HUES64 (cell line): ENCODE data around the gene NPFF.
"Not testable (repeated sequence)": the region's sequence is repeated elsewhere in the genome, so short reads cannot be mapped to it uniquely, and the experiment has no call there.

Experiments
- H3K27ac ChIP-seq: 2 replicates; pipeline ENCODE4 v1.7.0; 2013; ENCODE audit warnings: low read depth, low read length, inconsistent platforms
- H3K27me3 ChIP-seq: 2 replicates; pipeline ENCODE4 v1.6.1; 2013; ENCODE audit warnings: mild to moderate bottlenecking, low read length; ENCODE audit not compliant: insufficient read depth
- H3K36me3 ChIP-seq: 2 replicates; pipeline ENCODE4 v1.6.1; 2013; ENCODE audit warnings: mild to moderate bottlenecking, low read length; ENCODE audit not compliant: insufficient read depth
- H3K4me1 ChIP-seq: 2 replicates; pipeline ENCODE4 v1.6.1; 2013; ENCODE audit warnings: mild to moderate bottlenecking, low read length, moderate library complexity; ENCODE audit not compliant: insufficient read depth
- H3K4me3 ChIP-seq: 2 replicates; pipeline ENCODE4 v1.5.1; 2013; ENCODE audit warnings: mild to moderate bottlenecking, low read length, moderate library complexity
- H3K9ac ChIP-seq: 2 replicates; pipeline ENCODE4 v1.6.1; 2013; ENCODE audit warnings: mild to moderate bottlenecking, low read depth, low read length
- H3K9me3 ChIP-seq: 2 replicates; pipeline ENCODE4 v1.6.1; 2013; ENCODE audit warnings: low read depth, low read length; ENCODE audit not compliant: insufficient read depth
- WGBS: fragments of 150-250, 120-280 bp; methylation state at CpG from one replicate; pipeline ENCODE4 v1.1.7; 2013; ENCODE audit warnings: missing lambda C conversion rate; 5-methylcytosine and 5-hydroxymethylcytosine counted together

The NPFF gene

DNA sequence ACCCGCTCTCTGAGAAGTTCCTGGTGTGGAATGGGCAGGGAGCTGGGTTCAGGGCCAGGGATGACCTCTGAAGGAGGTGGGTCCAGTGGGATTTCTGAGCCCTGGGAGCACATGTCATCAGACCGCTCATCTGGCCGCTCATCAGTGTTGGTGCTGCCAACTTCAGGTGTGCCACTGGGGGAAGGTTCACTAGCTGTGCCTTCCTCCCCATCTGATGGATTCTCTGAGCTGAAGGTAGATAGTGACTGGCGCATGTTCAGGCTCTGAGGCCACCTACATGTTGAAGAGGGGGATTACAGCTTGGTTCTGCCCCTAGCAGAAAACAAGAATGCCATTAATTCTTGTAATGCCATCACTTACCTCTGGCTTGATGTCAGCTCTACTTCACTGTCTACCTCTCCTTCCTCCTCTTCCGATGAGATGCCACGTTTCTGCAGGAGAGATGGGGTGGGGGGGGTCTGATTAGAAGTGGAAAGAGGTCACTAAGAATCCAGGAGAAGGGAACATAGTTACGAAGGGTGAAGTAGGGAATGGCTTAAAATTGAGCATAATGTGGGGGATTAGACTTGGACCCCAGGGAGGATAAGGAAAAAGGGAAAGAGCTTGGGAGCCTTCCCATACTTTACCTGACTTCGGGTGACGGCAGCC is 25.2 kb downstream of the NPFF start:
- H3K9me3 ChIP-seq, result no peaks in the 10 kb centered on the region
- peaks cover 11% of the 10 kb centered on the region; the same call in 1 of the 2 replicates for H3K4me1 ChIP-seq
- H3K27ac ChIP-seq, result peak overlapping the region; percentile 53; the same call in 1 of the 2 replicates
- WGBS, result 87% methylated on average over 9 of the region's 9 CpGs
- peaks cover 94% of the 10 kb centered on the region for H3K36me3 ChIP-seq
- no peak overlapping the region for H3K9ac ChIP-seq
- no peaks in the 10 kb centered on the region for H3K27me3 ChIP-seq
- no peak overlapping the region for H3K4me3 ChIP-seq

GRCh38 chr12:53481458-53481857 is 25.8 kb downstream of the NPFF start:
- H3K9me3 ChIP-seq, H3K27me3 ChIP-seq, H3K4me3 ChIP-seq, H3K9ac ChIP-seq: not testable (repeated sequence)
- H3K27ac ChIP-seq, result peak overlapping the region; percentile 27; the same call in 1 of the 2 replicates
- peaks cover 14% of the 10 kb centered on the region; the same call in 1 of the 2 replicates for H3K4me1 ChIP-seq
- peaks cover 96% of the 10 kb centered on the region for H3K36me3 ChIP-seq
- WGBS, result 92% methylated on average over 6 of the region's 6 CpGs

DNA sequence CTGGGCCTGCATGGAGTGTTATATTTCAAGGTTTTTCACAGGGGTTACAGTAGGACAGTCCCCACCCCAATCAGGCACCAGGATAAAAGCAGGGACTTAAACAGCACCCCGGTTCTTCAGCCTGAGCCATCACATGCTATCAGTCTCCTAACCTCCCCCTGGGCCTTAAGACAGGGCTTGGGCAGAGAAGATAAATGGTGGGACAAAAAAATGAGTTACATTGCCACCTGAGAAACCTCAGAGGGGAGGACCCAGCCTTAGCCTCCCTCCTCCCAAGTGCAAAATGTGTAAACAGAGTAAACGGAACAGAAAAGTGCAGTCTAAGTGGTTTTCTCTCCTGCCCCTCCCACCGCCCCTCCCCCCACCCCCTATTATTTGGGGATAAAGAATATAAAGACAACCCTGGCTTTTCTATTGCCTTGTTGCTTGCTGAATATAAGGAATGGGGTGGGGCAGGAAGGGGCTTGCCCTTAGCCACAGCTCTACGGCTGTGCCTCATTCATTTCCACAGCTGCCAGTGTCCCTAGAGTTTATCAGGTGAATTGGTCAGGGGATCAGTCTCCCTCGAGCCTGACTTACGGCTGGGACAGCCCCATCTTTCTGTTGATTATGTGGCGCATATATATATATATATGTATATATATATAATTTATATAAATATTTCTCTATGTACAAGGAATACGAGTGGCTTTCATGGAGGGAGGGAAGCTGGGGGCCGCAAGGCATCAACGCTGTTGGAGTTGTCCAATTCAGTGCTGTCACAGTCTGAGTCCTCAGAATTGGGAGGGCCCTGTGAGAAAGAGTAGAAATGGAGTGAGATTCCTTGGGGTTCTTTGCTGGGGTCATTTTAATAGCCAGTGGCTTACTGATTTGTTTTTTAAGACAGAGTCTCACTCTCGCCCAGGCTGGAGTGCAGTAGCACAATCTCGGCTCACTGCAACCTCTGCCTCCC is 26.5 kb downstream of the NPFF start:
- Histone ChIP-seq H3K27ac (no peak overlapping the region), H3K4me3 (no peak overlapping the region), H3K27me3 (no peaks in the 10 kb centered on the region), H3K36me3 (peaks cover 96% of the 10 kb centered on the region), H3K4me1 (peaks cover 17% of the 10 kb centered on the region; the same call in 1 of the 2 replicates), H3K9ac (no peak overlapping the region), H3K9me3 (no peaks in the 10 kb centered on the region)
- WGBS, result 95% methylated on average over 7 of the region's 12 CpGs

DNA sequence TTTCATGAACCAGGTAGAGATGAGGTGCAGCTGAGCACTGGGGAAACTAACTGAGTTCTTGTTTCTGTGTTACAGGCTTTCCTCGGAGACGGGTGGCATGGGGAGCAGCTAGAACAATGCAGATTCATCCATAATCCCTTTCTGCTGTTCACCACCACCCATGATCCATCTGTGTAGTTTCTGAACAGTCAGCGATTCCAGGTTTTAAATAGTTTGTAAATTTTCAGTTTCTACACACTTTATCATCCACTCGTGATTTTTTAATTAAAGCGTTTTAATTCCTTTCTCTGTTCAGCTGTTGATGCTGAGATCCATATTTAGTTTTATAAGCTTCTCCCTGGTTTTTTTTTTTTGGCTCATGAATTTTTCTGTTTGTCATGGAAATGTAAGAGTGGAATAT is 28.0 kb downstream of the NPFF start:
- Histone ChIP-seq H3K9ac (no peak overlapping the region), H3K27ac (0 out of 2 replicates have a peak overlapping the region, but pooled peaks have one; percentile 7), H3K27me3 (no peaks in the 10 kb centered on the region), H3K4me3 (no peak overlapping the region), H3K9me3 (no peaks in the 10 kb centered on the region), H3K36me3 (peaks cover 97% of the 10 kb centered on the region), H3K4me1 (peaks cover 17% of the 10 kb centered on the region; the same call in 1 of the 2 replicates)
- 95% methylated on average over 4 of the region's 5 CpGs for WGBS

- Histone ChIP-seq H3K36me3 (peaks cover 98% of the 10 kb centered on the region), H3K9ac (no peak overlapping the region), H3K27me3 (no peaks in the 10 kb centered on the region), H3K4me3 (no peak overlapping the region), H3K27ac (0 out of 2 replicates have a peak overlapping the region, but pooled peaks have one; percentile 7), H3K9me3 (no peaks in the 10 kb centered on the region), H3K4me1 (peaks cover 17% of the 10 kb centered on the region; the same call in 1 of the 2 replicates)
- WGBS, result 86% methylated on average over 1 of the region's 1 CpG
Measured at GRCh38 chr12:53478865-53479264, 28.4 kb downstream of the NPFF start.

DNA sequence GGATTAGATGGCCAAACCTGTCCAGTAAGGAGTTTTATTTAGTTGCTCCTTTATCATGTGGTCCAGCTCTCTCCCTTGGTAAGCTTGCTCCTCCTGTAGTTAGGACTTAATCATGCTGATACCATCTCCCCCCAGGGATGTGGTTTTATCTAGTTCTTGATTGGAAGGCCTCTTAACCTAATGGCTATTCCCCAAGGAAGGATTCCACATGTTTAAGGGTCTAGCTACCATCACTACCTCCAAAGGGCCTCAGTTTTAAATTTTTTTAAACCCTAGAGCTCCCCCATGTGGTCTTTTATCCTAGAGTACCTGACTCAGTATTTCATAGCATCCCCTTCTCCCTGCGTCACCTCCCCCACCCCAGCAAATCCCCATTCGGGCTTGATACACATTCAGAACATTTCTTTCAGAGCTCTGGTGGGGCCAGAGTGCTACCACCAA is 30.5 kb downstream of the NPFF start:
- Histone ChIP-seq H3K36me3 (peaks cover 98% of the 10 kb centered on the region), H3K4me3 (no peak overlapping the region), H3K27ac (no peak overlapping the region), H3K9ac (no peak overlapping the region), H3K9me3 (no peaks in the 10 kb centered on the region), H3K4me1 (peaks cover 17% of the 10 kb centered on the region; the same call in 1 of the 2 replicates), H3K27me3 (no peaks in the 10 kb centered on the region)
- WGBS, result 74% methylated on average over 2 of the region's 2 CpGs

DNA sequence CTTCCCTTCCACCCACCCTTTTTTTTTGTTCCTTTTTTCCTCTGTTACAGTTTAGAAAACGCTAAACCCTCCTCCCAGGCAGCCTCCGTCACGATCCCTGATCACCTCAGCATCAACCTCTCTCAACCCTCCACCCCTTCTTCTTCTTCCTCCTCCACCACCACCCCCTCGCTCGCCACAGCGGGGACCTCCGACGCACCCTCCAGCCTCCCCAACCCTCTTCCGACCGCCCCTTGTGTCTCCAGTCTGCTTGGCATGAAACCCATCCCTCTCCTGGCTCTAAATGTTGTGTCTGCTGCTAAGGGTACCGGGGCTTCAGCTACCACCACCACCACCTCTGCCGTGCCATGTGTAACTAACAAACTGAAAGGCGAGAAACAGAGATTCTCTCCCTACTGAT is 32.5 kb downstream of the NPFF start:
- Histone ChIP-seq H3K4me1 (peaks cover 10% of the 10 kb centered on the region; the same call in 1 of the 2 replicates), H3K4me3 (no peak overlapping the region), H3K9me3 (no peaks in the 10 kb centered on the region), H3K9ac (no peak overlapping the region), H3K27ac (no peak overlapping the region), H3K36me3 (peaks cover 99% of the 10 kb centered on the region), H3K27me3 (no peaks in the 10 kb centered on the region)
- WGBS, result 92% methylated on average over 13 of the region's 13 CpGs

DNA sequence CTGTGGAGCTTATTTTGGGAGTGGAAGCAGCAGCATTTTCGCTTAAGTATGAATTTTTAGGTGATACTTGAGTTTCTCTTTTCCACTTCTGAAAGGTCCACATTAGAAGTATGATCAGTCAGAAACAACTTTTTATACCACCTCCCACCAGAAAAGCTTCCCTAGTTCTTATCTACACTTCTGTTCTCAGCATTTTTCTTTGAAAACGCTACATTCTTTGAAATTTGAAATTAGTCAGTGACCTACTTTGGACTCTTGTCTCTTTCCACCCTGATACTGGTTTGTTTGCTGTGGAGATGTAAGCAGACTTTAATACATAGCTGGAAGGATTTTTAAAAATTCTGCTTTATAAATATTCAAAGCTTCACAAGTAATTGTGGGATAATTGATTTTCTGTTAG is 33.2 kb downstream of the NPFF start:
- no peaks in the 10 kb centered on the region for H3K27me3 ChIP-seq
- no peaks in the 10 kb centered on the region for H3K9me3 ChIP-seq
- H3K4me3 ChIP-seq, result no peak overlapping the region
- H3K9ac ChIP-seq, result no peak overlapping the region
- peaks cover 6% of the 10 kb centered on the region; the same call in 1 of the 2 replicates for H3K4me1 ChIP-seq
- H3K36me3 ChIP-seq, result peaks cover 99% of the 10 kb centered on the region
- WGBS, result 100% methylated on average over 2 of the region's 2 CpGs
- H3K27ac ChIP-seq, result no peak overlapping the region

DNA sequence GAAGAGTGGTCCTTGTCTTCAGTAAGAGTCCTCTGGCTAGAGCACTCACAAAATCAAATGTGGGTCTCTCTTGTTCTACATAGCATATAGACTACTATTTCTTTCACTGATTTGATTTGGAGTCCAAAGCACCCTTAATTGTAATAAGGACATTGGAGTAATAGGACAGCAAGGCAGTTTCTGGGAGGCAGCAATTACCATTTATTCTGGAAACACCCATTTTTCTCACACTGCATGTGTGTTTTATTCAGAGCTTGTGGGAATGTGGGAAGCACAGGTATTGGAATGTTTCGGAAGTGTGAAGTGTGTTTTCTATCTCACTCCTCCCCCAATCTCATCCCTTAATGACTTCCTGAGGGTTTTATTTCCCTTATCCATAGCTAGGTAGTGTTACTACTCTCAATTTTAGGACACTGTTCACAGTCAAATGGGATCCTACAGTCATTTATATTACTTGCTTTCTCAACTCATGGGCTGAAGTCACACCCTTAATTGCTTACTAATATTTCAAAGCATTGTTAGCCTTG is 35.2 kb downstream of the NPFF start:
- Histone ChIP-seq H3K4me3 (no peak overlapping the region), H3K36me3 (peaks cover 100% of the 10 kb centered on the region), H3K27me3 (no peaks in the 10 kb centered on the region), H3K4me1 (peaks cover 6% of the 10 kb centered on the region; the same call in 1 of the 2 replicates), H3K9ac (no peak overlapping the region), H3K9me3 (no peaks in the 10 kb centered on the region), H3K27ac (no peak overlapping the region)
- no CpG with 5 or more reads among the region's 1 CpG for WGBS

- WGBS, result 90% methylated on average over 1 of the region's 1 CpG
- peaks cover 100% of the 10 kb centered on the region for H3K36me3 ChIP-seq
- H3K9me3 ChIP-seq, result no peaks in the 10 kb centered on the region
- H3K4me3 ChIP-seq, result no peak overlapping the region
- H3K4me1 ChIP-seq, result peaks cover 6% of the 10 kb centered on the region; the same call in 1 of the 2 replicates
- no peak overlapping the region for H3K9ac ChIP-seq
- H3K27me3 ChIP-seq, result no peaks in the 10 kb centered on the region
- no peak overlapping the region for H3K27ac ChIP-seq
Measured at GRCh38 chr12:53468282-53468681, 39.0 kb downstream of the NPFF start.

GRCh38 chr12:53467880-53468279 is 39.4 kb downstream of the NPFF start:
- Histone ChIP-seq H3K9ac (no peak overlapping the region), H3K4me1 (peaks cover 6% of the 10 kb centered on the region; the same call in 1 of the 2 replicates), H3K36me3 (peaks cover 100% of the 10 kb centered on the region), H3K4me3 (no peak overlapping the region), H3K27me3 (no peaks in the 10 kb centered on the region), H3K9me3 (no peaks in the 10 kb centered on the region), H3K27ac (no peak overlapping the region)
- WGBS, result 92% methylated on average over 2 of the region's 2 CpGs
